ENCODE results near the gene TCHP. TPM values are rescaled to one million over a fixed set of nuclear protein-coding genes. Genes with fewer than 3 reads are reported as not detected.
"Not testable (repeated sequence)": the region's sequence is repeated elsewhere in the genome, so short reads cannot be mapped to it uniquely, and the experiment has no call there.

The TCHP gene
- total and polyA plus RNA-seq, 8 donors, result 8.4 to 20.9 (median 10.7) TPM

DNA sequence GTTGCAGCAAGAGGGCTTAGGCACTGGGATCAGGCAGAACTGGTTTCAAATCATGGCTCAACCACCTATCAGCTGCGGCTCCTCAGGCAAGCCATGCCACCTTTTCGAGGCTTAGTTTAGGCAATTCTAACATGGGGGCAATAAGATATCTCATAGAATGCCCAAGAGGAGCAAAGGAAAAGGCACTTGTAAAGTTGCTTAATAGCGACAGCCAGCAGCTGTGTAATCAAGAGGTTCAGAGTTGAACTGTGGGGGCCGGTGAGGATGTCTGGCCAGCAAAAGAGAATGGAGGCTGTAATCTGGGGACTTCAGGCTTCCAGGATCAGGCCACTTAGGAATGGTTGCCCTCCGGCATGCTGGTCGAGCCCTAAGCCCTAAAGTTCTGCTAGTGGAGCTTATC is 3.0 kb upstream of the TCHP start:
- no peak for ATAC-seq
- no peaks in the 10 kb centered on the region for H3K27me3 ChIP-seq
- no peak for FAIRE-seq
- H3K4me3 ChIP-seq, result no peak overlapping the region
- H3K36me3 ChIP-seq, result no peaks in the 10 kb centered on the region
- peaks cover 0 to 12% (median 6%) of the 10 kb centered on the region in 3 donors for H3K4me1 ChIP-seq
- DNase-seq, result no peak
- 78 to 84% methylated on average over 6 of the region's 6 CpGs for WGBS, 2 donors
- intact Hi-C loops (cut with DNase I), result no loop called here
- H3K9me3 ChIP-seq, result no peaks in the 10 kb centered on the region
- TF ChIP-seq, protein P1, sequence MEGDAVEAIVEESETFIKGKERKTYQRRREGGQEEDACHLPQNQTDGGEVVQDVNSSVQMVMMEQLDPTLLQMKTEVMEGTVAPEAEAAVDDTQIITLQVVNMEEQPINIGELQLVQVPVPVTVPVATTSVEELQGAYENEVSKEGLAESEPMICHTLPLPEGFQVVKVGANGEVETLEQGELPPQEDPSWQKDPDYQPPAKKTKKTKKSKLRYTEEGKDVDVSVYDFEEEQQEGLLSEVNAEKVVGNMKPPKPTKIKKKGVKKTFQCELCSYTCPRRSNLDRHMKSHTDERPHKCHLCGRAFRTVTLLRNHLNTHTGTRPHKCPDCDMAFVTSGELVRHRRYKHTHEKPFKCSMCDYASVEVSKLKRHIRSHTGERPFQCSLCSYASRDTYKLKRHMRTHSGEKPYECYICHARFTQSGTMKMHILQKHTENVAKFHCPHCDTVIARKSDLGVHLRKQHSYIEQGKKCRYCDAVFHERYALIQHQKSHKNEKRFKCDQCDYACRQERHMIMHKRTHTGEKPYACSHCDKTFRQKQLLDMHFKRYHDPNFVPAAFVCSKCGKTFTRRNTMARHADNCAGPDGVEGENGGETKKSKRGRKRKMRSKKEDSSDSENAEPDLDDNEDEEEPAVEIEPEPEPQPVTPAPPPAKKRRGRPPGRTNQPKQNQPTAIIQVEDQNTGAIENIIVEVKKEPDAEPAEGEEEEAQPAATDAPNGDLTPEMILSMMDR (IDR thresholded peaks at IDR 0.05), result no peak
- H3K27ac ChIP-seq, result no peak overlapping the region

DNA sequence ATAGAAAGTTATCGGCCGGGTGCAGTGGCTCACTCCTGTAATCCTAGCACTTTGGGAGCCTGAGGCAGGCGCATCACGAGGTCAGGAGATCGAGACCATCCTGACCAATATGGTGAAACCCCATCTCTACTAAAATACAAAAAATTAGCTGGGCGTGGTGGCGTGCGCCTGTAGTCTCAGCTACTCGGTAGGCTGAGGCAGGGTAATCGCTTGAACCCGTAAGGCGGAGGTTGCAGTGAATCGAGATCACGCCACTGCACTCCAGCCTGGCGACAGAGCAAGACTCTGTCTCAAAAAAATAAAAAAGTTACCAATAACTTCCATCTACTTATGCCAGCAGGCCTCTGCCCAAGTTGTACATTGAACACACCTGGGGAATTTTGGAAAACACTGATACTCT is 729 bp upstream of the TCHP start:
- WGBS, 2 donors, result 83 to 89% methylated on average over 15 of the region's 15 CpGs
- intact Hi-C loops (cut with DNase I); DNase-seq; ATAC-seq; H3K27me3 ChIP-seq; H3K9me3 ChIP-seq; FAIRE-seq: not testable (repeated sequence)
- H3K27ac ChIP-seq, result peak overlapping the region; percentile 45 to 73 (median 67)
- peaks cover 2 to 14% (median 5%) of the 10 kb centered on the region in 3 donors for H3K36me3 ChIP-seq
- peaks cover 0 to 12% (median 6%) of the 10 kb centered on the region in 3 donors for H3K4me1 ChIP-seq
- H3K4me3 ChIP-seq, result peak overlapping the region in 2 of 4 donors; percentile 91 to 96

DNA sequence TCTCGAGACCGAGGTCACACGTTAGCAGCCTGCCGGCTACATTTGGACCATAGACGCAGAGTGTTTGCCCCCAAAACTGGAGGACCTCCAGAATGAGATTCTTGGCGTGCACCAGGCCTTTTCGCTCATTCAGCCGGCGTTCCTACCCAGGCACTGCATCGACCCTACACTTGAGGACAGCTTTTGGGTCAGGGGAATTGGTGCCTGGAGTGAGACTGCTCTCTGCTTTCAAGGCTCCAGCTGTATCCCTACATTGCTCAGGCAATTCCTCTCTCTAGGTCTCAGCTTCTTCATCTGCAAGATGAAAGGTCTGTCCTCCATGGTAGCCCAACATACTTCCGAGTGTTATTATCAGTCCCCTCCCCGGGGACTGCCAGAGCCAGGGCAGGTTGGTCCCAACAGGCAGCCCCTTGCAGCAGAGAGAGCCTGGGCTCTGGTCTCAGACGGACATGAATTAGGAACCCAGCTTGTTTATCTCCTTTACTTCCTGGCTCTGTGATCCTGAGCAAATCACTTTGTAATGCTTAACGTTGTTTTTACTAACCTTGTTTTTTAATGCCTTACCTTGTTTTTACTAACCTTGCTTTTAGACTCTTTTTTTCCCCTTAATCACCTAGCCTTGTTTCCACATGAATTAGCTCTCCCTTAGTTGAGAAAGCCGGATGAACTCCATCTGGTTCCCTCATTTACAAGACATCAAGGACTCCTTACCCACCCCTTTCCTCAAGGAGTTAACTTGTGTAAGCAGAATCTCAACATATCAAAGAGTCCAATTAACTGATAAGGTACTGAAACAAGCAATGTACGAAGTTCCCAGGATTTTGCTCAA is 892 bp downstream of the TCHP start:
- Histone ChIP-seq H3K27ac (peak overlapping the region; percentile 2 to 73 (median 67)), H3K4me1 (peaks cover 0 to 12% (median 6%) of the 10 kb centered on the region in 3 donors), H3K9me3 (no peaks in the 10 kb centered on the region), H3K36me3 (peaks cover 2 to 26% (median 8%) of the 10 kb centered on the region in 3 donors), H3K4me3 (peak overlapping the region; percentile 79 to 96 (median 91)), H3K27me3 (no peaks in the 10 kb centered on the region)
- ATAC-seq, result peak; percentile 16 to 28 (median 22)
- TF ChIP-seq, protein P1 (IDR thresholded peaks at IDR 0.05), result no peak
- FAIRE-seq, result no peak
- peak in 2 of 6 donors; percentile 13 to 29 for DNase-seq
- 2 to 3% methylated on average over 16 of the region's 16 CpGs for WGBS, 2 donors
- intact Hi-C loops (cut with DNase I), result no loop called here

DNA sequence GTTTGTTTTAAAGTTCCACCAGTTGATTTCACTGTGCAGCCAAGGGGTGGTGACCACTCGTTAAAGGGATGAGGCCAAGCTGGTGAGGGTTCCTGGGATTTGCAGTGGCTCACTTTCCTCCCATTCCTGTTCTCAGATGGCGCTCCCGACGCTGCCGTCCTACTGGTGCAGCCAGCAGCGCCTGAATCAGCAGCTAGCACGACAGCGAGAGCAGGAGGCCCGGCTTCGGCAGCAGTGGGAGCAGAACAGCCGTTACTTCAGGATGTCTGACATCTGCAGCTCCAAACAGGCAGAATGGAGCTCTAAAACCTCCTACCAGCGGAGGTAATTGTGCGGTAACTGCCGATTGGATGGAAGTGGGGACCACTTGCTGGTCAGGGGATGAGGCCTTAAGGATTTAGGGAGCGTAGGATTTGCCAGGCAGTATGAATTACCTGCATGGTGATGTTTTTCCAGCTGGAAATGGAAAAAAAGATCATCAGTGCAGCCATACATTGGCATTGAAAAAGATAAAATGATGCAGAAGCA is 2.9 kb downstream of the TCHP start:
- WGBS, 2 donors, result 90 to 93% methylated on average over 15 of the region's 15 CpGs
- no peak for FAIRE-seq
- intact Hi-C loops (cut with DNase I), result no loop called here
- ATAC-seq, result no peak
- no peak overlapping the region for H3K27ac ChIP-seq
- H3K27me3 ChIP-seq, result no peaks in the 10 kb centered on the region
- TF ChIP-seq, protein P1 (IDR thresholded peaks at IDR 0.05), result no peak
- H3K9me3 ChIP-seq, result no peaks in the 10 kb centered on the region
- peak in 1 of 6 donors; percentile 35 for DNase-seq
- H3K36me3 ChIP-seq, result peaks cover 2 to 46% (median 13%) of the 10 kb centered on the region in 3 donors
- peaks cover 0 to 12% (median 6%) of the 10 kb centered on the region in 3 donors for H3K4me1 ChIP-seq
- no peak overlapping the region for H3K4me3 ChIP-seq

DNA sequence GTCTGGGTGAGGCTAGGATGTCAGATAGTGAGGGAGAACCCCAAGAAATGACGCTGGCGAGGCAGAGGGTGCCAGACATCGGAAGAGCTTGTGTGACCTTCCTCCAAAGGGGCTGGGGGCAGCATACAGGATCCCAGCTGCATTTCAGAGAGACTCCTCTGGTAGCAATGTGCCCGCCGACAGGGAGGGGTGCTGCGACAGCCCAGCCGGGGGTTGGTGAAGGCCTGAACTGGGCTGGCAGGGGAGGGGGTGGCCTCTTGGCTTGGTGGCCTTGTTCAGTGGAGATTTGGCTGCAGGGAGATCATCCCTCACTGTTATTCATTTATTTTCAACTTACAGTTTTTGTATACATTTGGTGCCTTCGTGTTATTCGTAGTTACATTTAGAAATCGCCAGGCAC is 5.2 kb downstream of the TCHP start:
- Histone ChIP-seq H3K36me3 (peaks cover 2 to 63% (median 17%) of the 10 kb centered on the region in 3 donors), H3K27me3 (no peaks in the 10 kb centered on the region), H3K27ac (no peak overlapping the region), H3K4me3 (no peak overlapping the region), H3K4me1 (peaks cover 0 to 8% (median 6%) of the 10 kb centered on the region in 3 donors), H3K9me3 (no peaks in the 10 kb centered on the region)
- intact Hi-C loops (cut with DNase I), result no loop called here
- TF ChIP-seq, protein P1 (IDR thresholded peaks at IDR 0.05), result no peak
- no peak for FAIRE-seq
- 94 to 96% methylated on average over 10 of the region's 10 CpGs for WGBS, 2 donors
- ATAC-seq, result no peak
- peak in 1 of 6 donors; percentile 30 for DNase-seq

All from pancreas (tissue), 10 donors.